Measurements from ENCODE around the gene OSBPL8.

DNA sequence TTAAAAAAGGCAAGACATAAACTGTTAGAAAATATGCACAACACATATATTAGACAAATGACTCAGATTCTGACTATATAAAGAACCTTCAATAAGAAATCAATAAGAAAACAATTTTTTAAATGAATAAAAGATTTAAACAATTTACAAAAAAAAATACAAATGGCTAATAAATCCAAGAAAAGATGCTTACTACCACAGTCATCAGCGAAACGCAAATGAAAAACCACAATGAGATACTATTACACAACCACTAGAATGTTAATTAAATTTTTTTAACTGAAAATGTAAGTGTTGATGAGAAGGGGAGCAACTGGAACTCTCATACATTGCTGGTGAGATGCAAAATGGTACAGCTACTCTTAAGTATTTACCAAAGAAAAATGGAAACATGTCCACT is 24.4 kb downstream of the OSBPL8 start:
- TF ChIP-seq RBAK (tag by site-specific recombination; IDR thresholded peaks at IDR 0.05) (no peak), TRIM28 (IDR thresholded peaks at IDR 0.05; ENCODE audit: borderline replicate concordance, low read length) (no peak), ZNF707 (tag by site-specific recombination; IDR thresholded peaks at IDR 0.05) (no peak), ZSCAN5A (tag by site-specific recombination; IDR thresholded peaks at IDR 0.05) (no peak), ZSCAN23 (tag by site-specific recombination; IDR thresholded peaks at IDR 0.05) (no peak), ZNF704 (tag by site-specific recombination; IDR thresholded peaks at IDR 0.05) (no peak), ZBTB1 (tag by site-specific recombination; IDR thresholded peaks at IDR 0.05) (no peak), ZBTB20 (tag by site-specific recombination; IDR thresholded peaks at IDR 0.05) (no peak)
- TF ChIP-seq, protein P1, sequence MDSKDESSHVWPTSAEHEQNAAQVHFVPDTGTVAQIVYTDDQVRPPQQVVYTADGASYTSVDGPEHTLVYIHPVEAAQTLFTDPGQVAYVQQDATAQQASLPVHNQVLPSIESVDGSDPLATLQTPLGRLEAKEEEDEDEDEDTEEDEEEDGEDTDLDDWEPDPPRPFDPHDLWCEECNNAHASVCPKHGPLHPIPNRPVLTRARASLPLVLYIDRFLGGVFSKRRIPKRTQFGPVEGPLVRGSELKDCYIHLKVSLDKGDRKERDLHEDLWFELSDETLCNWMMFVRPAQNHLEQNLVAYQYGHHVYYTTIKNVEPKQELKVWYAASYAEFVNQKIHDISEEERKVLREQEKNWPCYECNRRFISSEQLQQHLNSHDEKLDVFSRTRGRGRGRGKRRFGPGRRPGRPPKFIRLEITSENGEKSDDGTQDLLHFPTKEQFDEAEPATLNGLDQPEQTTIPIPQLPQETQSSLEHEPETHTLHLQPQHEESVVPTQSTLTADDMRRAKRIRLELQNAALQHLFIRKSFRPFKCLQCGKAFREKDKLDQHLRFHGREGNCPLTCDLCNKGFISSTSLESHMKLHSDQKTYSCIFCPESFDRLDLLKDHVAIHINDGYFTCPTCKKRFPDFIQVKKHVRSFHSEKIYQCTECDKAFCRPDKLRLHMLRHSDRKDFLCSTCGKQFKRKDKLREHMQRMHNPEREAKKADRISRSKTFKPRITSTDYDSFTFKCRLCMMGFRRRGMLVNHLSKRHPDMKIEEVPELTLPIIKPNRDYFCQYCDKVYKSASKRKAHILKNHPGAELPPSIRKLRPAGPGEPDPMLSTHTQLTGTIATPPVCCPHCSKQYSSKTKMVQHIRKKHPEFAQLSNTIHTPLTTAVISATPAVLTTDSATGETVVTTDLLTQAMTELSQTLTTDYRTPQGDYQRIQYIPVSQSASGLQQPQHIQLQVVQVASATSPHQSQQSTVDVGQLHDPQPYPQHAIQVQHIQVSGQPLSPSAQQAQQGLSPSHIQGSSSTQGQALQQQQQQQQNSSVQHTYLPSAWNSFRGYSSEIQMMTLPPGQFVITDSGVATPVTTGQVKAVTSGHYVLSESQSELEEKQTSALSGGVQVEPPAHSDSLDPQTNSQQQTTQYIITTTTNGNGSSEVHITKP (tag by site-specific recombination; IDR thresholded peaks at IDR 0.05): no peak
- TF ChIP-seq, protein P2, sequence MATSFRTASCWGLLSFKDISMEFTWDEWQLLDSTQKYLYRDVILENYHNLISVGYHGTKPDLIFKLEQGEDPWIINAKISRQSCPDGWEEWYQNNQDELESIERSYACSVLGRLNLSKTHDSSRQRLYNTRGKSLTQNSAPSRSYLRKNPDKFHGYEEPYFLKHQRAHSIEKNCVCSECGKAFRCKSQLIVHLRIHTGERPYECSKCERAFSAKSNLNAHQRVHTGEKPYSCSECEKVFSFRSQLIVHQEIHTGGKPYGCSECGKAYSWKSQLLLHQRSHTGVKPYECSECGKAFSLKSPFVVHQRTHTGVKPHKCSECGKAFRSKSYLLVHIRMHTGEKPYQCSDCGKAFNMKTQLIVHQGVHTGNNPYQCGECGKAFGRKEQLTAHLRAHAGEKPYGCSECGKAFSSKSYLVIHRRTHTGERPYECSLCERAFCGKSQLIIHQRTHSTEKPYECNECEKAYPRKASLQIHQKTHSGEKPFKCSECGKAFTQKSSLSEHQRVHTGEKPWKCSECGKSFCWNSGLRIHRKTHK (tag by site-specific recombination; IDR thresholded peaks at IDR 0.05): no peak
- TF ChIP-seq, protein P3, sequence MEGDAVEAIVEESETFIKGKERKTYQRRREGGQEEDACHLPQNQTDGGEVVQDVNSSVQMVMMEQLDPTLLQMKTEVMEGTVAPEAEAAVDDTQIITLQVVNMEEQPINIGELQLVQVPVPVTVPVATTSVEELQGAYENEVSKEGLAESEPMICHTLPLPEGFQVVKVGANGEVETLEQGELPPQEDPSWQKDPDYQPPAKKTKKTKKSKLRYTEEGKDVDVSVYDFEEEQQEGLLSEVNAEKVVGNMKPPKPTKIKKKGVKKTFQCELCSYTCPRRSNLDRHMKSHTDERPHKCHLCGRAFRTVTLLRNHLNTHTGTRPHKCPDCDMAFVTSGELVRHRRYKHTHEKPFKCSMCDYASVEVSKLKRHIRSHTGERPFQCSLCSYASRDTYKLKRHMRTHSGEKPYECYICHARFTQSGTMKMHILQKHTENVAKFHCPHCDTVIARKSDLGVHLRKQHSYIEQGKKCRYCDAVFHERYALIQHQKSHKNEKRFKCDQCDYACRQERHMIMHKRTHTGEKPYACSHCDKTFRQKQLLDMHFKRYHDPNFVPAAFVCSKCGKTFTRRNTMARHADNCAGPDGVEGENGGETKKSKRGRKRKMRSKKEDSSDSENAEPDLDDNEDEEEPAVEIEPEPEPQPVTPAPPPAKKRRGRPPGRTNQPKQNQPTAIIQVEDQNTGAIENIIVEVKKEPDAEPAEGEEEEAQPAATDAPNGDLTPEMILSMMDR (tag by site-specific recombination; IDR thresholded peaks at IDR 0.05): no peak
- TF ChIP-seq, protein P4, sequence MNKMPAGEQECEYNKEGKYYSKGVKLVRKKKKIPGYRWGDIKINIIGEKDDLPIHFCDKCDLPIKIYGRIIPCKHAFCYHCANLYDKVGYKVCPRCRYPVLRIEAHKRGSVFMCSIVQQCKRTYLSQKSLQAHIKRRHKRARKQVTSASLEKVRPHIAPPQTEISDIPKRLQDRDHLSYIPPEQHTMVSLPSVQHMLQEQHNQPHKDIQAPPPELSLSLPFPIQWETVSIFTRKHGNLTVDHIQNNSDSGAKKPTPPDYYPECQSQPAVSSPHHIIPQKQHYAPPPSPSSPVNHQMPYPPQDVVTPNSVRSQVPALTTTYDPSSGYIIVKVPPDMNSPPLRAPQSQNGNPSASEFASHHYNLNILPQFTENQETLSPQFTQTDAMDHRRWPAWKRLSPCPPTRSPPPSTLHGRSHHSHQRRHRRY (tag by site-specific recombination; IDR thresholded peaks at IDR 0.05): no peak

Measured in HEK293 (cell line).